ENCODE measurements around the gene HHATL. TPM values are rescaled to one million over a fixed set of nuclear protein-coding genes. Genes with fewer than 3 reads are reported as not detected.

HHATL gene
- total RNA-seq, 6 donors from 2014 or later: 0.71 to 1.6 (median 0.98) TPM; not detected in 2

- ATAC-seq (ENCODE audit: low FRiP score in 2 of 2): no peak
- no peak overlapping the region for H3K27ac ChIP-seq
- 75 to 77% methylated on average over 6 to 7 of the region's 7 CpGs for WGBS, 2 donors
- no peaks in the 10 kb centered on the region for H3K9me3 ChIP-seq
- H3K36me3 ChIP-seq: no peaks in the 10 kb centered on the region
- no peaks in the 10 kb centered on the region for H3K4me1 ChIP-seq
- no peak for TF ChIP-seq EP300 (IDR thresholded peaks at IDR 0.05)
- no peak for TF ChIP-seq CTCF (IDR thresholded peaks at IDR 0.05)
- TF ChIP-seq POLR2A (IDR thresholded peaks at IDR 0.05): no peak
- TF ChIP-seq POLR2AphosphoS5 (IDR thresholded peaks at IDR 0.05): no peak
- no peak overlapping the region for H3K4me3 ChIP-seq
- DNase-seq: peak in 1 of 2 donors; percentile 6
- H3K27me3 ChIP-seq: no peaks in the 10 kb centered on the region
These were observed 4.4 kb upstream of the HHATL start for GRCh38 chr3:42706721-42707619.

GRCh38 chr3:42705962-42706585 lies 3.5 kb upstream of the HHATL start:
- DNase-seq: peak in 1 of 2 donors; percentile 12
- no peaks in the 10 kb centered on the region for H3K27me3 ChIP-seq

GRCh38 chr3:42705058-42705767 lies 2.6 kb upstream of the HHATL start:
- DNase-seq (peak in 1 of 2 donors; percentile 15), ATAC-seq (ENCODE audit: low FRiP score in 2 of 2) (no peak)

More at GRCh38 chr3:42705962-42706585, 3.5 kb upstream of the HHATL start:
- H3K36me3 ChIP-seq: no peaks in the 10 kb centered on the region
- no peak for ATAC-seq (ENCODE audit: low FRiP score in 2 of 2)
- TF ChIP-seq CTCF (IDR thresholded peaks at IDR 0.05) (no peak), POLR2A (IDR thresholded peaks at IDR 0.05) (no peak), POLR2AphosphoS5 (IDR thresholded peaks at IDR 0.05) (no peak), EP300 (IDR thresholded peaks at IDR 0.05) (no peak)
- no peak overlapping the region for H3K4me3 ChIP-seq
- no peaks in the 10 kb centered on the region for H3K9me3 ChIP-seq
- no peak overlapping the region for H3K27ac ChIP-seq
- H3K4me1 ChIP-seq: peaks cover 0 to 6% (median 0%) of the 10 kb centered on the region in 4 donors
- 78 to 79% methylated on average over 9 to 10 of the region's 10 CpGs for WGBS, 2 donors

More at GRCh38 chr3:42705058-42705767, 2.6 kb upstream of the HHATL start:
- Histone ChIP-seq H3K4me3 (no peak overlapping the region), H3K27ac (no peak overlapping the region), H3K36me3 (no peaks in the 10 kb centered on the region), H3K4me1 (peaks cover 0 to 6% (median 0%) of the 10 kb centered on the region in 4 donors), H3K9me3 (no peaks in the 10 kb centered on the region), H3K27me3 (no peaks in the 10 kb centered on the region)
- 75 to 77% methylated on average over 5 to 7 of the region's 7 CpGs for WGBS, 2 donors
- no peak for TF ChIP-seq POLR2A (IDR thresholded peaks at IDR 0.05)
- TF ChIP-seq EP300 (IDR thresholded peaks at IDR 0.05): no peak
- no peak for TF ChIP-seq CTCF (IDR thresholded peaks at IDR 0.05)
- no peak for TF ChIP-seq POLR2AphosphoS5 (IDR thresholded peaks at IDR 0.05)
